HL-60 (cell line): ENCODE data around the gene CWH43.

Source experiments
- CTCF ChIP-seq: IDR thresholded peaks from one replicate; pipeline ENCODE4 v1.5.1; 2011; ENCODE audit warnings: low read length, control low read depth, inconsistent platforms; ENCODE audit not compliant: insufficient read depth
- POLR2AphosphoS5 ChIP-seq: IDR thresholded peaks from 2 replicates; pipeline ENCODE4 v1.6.1; 2012; ENCODE audit warnings: low read depth
- SPI1 ChIP-seq: IDR thresholded peaks from 2 replicates; pipeline ENCODE4 v1.6.1; 2012; ENCODE audit warnings: low read depth, mild to moderate bottlenecking, borderline replicate concordance
- TF ChIP-seq, protein P1 (sequence below): IDR thresholded peaks from 2 replicates; pipeline ENCODE4 v1.6.1; 2012; ENCODE audit warnings: low read depth; ENCODE audit not compliant: insufficient replicate concordance

GRCh38 chr4:48960988-48961635 lies 25.0 kb upstream of the CWH43 start:
- TF ChIP-seq CTCF: no peak
- no peak for TF ChIP-seq POLR2AphosphoS5
- TF ChIP-seq, protein P1, sequence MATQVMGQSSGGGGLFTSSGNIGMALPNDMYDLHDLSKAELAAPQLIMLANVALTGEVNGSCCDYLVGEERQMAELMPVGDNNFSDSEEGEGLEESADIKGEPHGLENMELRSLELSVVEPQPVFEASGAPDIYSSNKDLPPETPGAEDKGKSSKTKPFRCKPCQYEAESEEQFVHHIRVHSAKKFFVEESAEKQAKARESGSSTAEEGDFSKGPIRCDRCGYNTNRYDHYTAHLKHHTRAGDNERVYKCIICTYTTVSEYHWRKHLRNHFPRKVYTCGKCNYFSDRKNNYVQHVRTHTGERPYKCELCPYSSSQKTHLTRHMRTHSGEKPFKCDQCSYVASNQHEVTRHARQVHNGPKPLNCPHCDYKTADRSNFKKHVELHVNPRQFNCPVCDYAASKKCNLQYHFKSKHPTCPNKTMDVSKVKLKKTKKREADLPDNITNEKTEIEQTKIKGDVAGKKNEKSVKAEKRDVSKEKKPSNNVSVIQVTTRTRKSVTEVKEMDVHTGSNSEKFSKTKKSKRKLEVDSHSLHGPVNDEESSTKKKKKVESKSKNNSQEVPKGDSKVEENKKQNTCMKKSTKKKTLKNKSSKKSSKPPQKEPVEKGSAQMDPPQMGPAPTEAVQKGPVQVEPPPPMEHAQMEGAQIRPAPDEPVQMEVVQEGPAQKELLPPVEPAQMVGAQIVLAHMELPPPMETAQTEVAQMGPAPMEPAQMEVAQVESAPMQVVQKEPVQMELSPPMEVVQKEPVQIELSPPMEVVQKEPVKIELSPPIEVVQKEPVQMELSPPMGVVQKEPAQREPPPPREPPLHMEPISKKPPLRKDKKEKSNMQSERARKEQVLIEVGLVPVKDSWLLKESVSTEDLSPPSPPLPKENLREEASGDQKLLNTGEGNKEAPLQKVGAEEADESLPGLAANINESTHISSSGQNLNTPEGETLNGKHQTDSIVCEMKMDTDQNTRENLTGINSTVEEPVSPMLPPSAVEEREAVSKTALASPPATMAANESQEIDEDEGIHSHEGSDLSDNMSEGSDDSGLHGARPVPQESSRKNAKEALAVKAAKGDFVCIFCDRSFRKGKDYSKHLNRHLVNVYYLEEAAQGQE: no peak
- no peak for TF ChIP-seq SPI1
